HepG2 (cell line): Measurements from ENCODE around the gene SIRPB2. TPM values are rescaled to one million over a fixed set of nuclear protein-coding genes. Genes with fewer than 3 reads are reported as not detected.

ENCODE experiments used
- CEBPB ChIP-seq: IDR thresholded peaks from 2 replicates; pipeline ENCODE4 v1.6.1; 2011; ENCODE audit warnings: low read depth, low read length, improper control_type of control experiment, borderline replicate concordance
- DMAP1 ChIP-seq: IDR thresholded peaks from 2 replicates; pipeline ENCODE4 v1.6.1; 2016
- GABPB1 ChIP-seq: IDR thresholded peaks from 2 replicates; pipeline ENCODE4 v1.6.1; 2016; ENCODE audit warnings: mild to moderate bottlenecking, missing genetic modification reagents, moderate library complexity, missing compliant biosample characterization
- GFI1 ChIP-seq: sonication (generic); formaldehyde crosslinking; IDR thresholded peaks from 2 replicates; pipeline ENCODE4 v1.5.0; 2020; ENCODE audit warnings: missing genetic modification reagents, mild to moderate bottlenecking, borderline replicate concordance
- HNRNPUL1 ChIP-seq: fragments of 200-400 bp; formaldehyde crosslinking; IDR thresholded peaks from 2 replicates; pipeline ENCODE4 v1.6.1; 2017; ENCODE audit warnings: low read depth, mild to moderate bottlenecking, low read length, moderate library complexity
- KDM3A ChIP-seq: IDR thresholded peaks from 2 replicates; pipeline ENCODE4 v1.6.1; 2018; ENCODE audit warnings: low read depth, missing compliant biosample characterization
- NONO ChIP-seq, 2 experiments: fragments of 450-650 bp in 1 of 2; sonication (generic) in 1 of 2; formaldehyde crosslinking in 1 of 2; IDR thresholded peaks in 1 of 2; conservative IDR thresholded peaks in 1 of 2; 2 replicates each; pipeline versions ENCODE4 v1.6.1 to v1.8.0; 2017 to 2022; ENCODE audit warnings: mild to moderate bottlenecking in 1 of 2, missing genetic modification reagents in 1 of 2, moderate library complexity in 1 of 2
- POLR2AphosphoS2 ChIP-seq: IDR thresholded peaks from 2 replicates; pipeline ENCODE4 v1.6.1; 2011; ENCODE audit warnings: low read depth, low read length, improper control_type of control experiment
- SMAD9 ChIP-seq: sonication (generic); formaldehyde crosslinking; IDR thresholded peaks from 2 replicates; pipeline ENCODE4 v1.5.1; 2020; ENCODE audit warnings: mild to moderate bottlenecking, missing genetic modification reagents
- WIZ ChIP-seq: sonication (generic); formaldehyde crosslinking; IDR thresholded peaks from 2 replicates; pipeline ENCODE4 v1.5.1; 2020; ENCODE audit warnings: mild to moderate bottlenecking, missing genetic modification reagents
- ZFP90 ChIP-seq: sonication (generic); formaldehyde crosslinking; IDR thresholded peaks from 2 replicates; pipeline ENCODE4 v1.8.0; 2022; ENCODE audit warnings: missing genetic modification reagents, mild to moderate bottlenecking, inconsistent platforms, borderline replicate concordance
- ZFY ChIP-seq: sonication (generic); formaldehyde crosslinking; IDR thresholded peaks from 2 replicates; pipeline ENCODE4 v1.4.0; 2020; ENCODE audit warnings: missing genetic modification reagents
- ZNF33B ChIP-seq: sonication (generic); formaldehyde crosslinking; IDR thresholded peaks from 2 replicates; pipeline ENCODE4 v1.5.1; 2020; ENCODE audit warnings: mild to moderate bottlenecking, missing genetic modification reagents
- ZNF547 ChIP-seq: sonication (generic); formaldehyde crosslinking; IDR thresholded peaks from 2 replicates; pipeline ENCODE4 v1.5.1; 2020; ENCODE audit warnings: mild to moderate bottlenecking, missing genetic modification reagents
- ZNF674 ChIP-seq: sonication (generic); formaldehyde crosslinking; IDR thresholded peaks from 2 replicates; pipeline ENCODE4 v1.5.0; 2020; ENCODE audit warnings: low read depth, mild to moderate bottlenecking, missing genetic modification reagents
- ZNF703 ChIP-seq: sonication (generic); formaldehyde crosslinking; IDR thresholded peaks from 2 replicates; pipeline ENCODE4 v1.5.1; 2020; ENCODE audit warnings: missing genetic modification reagents, mild to moderate bottlenecking, moderate library complexity, borderline replicate concordance
- ZNF713 ChIP-seq: sonication (generic); formaldehyde crosslinking; IDR thresholded peaks from 2 replicates; pipeline ENCODE4 v1.4.0; 2020; ENCODE audit warnings: mild to moderate bottlenecking, missing genetic modification reagents
- ZNF792 ChIP-seq: IDR thresholded peaks from 2 replicates; pipeline ENCODE4 v1.6.1; 2016
- ZNF850 ChIP-seq: sonication (generic); formaldehyde crosslinking; conservative IDR thresholded peaks from 2 replicates; pipeline ENCODE4 v1.9.0; 2021; ENCODE audit warnings: mild to moderate bottlenecking, missing genetic modification reagents
- ZNF879 ChIP-seq: sonication (generic); formaldehyde crosslinking; IDR thresholded peaks from 2 replicates; pipeline ENCODE4 v1.8.1; 2023; ENCODE audit warnings: missing genetic modification reagents
- polyA plus RNA-seq, 8 experiments: library from polyadenylated mRNA; depleted of rRNA in 3 of 8; stranded (reverse) in 7 of 8; unstranded in 1 of 8; fragments of >200 nt; fragmentation: Illumina TruSeq in 4 of 8; extraction: Trizol in 4 of 8; gene quantifications; 2 replicates each; pipeline versions ENCODE4 v1.2.1 to v1.2.3, GENCODE V29; 2011 to 2016; ENCODE audit warnings: low read depth in 4 of 8, missing spikeins in 1 of 8, mixed read lengths in 1 of 8; ENCODE audit not compliant: insufficient read depth in 1 of 8
- total RNA-seq, 5 experiments: library from RNA; depleted of rRNA; stranded (reverse); fragments of >200 nt; fragmentation: Illumina TruSeq; extraction: Trizol; gene quantifications; 2 replicates each; pipeline ENCODE4 v1.2.3, GENCODE V29; 2016; ENCODE audit warnings: low read depth in 1 of 5
- TF ChIP-seq, protein P1 (sequence below): sonication (generic); formaldehyde crosslinking; IDR thresholded peaks from 2 replicates; pipeline ENCODE4 v1.4.0; 2020; ENCODE audit warnings: missing genetic modification reagents
- TF ChIP-seq, protein P2 (sequence below): sonication (generic); formaldehyde crosslinking; IDR thresholded peaks from 2 replicates; pipeline ENCODE4 v1.4.0; 2020; ENCODE audit warnings: low read depth, mild to moderate bottlenecking, missing genetic modification reagents
- TF ChIP-seq, protein P3 (sequence below): IDR thresholded peaks from 2 replicates; pipeline ENCODE4 v1.6.1; 2012; ENCODE audit warnings: low read depth, low read length, improper control_type of control experiment

SIRPB2 gene
- total and polyA plus RNA-seq, 2 of the 13 experiments (the other 11 are each of a cell fraction or from before 2014, with no cell fraction given): not detected

DNA sequence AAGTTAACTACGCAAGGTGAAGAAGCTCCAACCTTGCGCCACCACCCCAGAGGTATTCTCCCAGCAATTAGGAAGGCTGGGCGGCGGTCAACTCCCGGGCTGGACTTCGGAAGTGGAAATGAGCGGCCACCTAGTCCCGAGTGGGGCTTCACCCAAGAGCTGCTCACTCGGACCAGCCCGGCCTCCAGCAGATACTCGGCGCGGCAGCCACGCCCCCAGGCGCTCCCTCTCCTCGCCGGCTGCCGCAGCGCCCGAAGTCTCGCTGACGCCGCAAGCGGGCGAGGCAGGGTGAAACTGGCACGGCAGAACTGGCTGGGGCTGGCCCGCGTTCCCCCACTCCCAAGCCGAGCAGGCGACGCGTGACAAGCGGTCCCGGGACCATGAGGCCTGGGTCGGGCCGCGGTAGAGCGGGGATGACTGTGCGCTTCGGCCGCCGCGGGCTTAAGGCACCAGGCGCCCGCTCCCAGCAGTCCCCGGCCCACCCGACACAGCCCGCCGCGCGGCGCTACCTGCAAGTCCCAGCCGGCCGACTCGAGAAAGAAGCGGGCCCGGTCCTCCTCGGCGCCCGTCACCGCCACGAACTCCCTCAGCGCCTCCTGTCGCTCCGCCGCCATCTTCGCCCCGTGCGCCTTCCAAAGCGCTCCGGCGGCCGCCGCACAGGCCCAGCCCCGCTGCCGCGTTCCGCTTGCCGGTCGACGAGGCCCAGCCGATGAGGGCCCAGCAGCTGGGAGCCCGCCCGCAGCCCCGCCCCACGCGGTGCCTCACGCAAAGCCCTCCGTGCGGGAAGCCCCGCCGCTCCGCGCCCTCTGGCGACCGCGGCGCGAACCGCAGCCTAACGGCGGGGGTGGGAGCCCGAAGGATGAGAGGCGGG lies 24.8 kb downstream of the SIRPB2 start, which contains the start of gene NSFL1C (continued):
- no peak for TF ChIP-seq CEBPB
- peak; percentile 93; the same call in 1 of the 2 replicates for TF ChIP-seq SMAD9
- TF ChIP-seq ZNF703 (CRISPR knock-in tag): peak; percentile 96; the same call in 1 of the 2 replicates
- TF ChIP-seq, protein P1, sequence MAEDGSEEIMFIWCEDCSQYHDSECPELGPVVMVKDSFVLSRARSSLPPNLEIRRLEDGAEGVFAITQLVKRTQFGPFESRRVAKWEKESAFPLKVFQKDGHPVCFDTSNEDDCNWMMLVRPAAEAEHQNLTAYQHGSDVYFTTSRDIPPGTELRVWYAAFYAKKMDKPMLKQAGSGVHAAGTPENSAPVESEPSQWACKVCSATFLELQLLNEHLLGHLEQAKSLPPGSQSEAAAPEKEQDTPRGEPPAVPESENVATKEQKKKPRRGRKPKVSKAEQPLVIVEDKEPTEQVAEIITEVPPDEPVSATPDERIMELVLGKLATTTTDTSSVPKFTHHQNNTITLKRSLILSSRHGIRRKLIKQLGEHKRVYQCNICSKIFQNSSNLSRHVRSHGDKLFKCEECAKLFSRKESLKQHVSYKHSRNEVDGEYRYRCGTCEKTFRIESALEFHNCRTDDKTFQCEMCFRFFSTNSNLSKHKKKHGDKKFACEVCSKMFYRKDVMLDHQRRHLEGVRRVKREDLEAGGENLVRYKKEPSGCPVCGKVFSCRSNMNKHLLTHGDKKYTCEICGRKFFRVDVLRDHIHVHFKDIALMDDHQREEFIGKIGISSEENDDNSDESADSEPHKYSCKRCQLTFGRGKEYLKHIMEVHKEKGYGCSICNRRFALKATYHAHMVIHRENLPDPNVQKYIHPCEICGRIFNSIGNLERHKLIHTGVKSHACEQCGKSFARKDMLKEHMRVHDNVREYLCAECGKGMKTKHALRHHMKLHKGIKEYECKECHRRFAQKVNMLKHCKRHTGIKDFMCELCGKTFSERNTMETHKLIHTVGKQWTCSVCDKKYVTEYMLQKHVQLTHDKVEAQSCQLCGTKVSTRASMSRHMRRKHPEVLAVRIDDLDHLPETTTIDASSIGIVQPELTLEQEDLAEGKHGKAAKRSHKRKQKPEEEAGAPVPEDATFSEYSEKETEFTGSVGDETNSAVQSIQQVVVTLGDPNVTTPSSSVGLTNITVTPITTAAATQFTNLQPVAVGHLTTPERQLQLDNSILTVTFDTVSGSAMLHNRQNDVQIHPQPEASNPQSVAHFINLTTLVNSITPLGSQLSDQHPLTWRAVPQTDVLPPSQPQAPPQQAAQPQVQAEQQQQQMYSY: peak; percentile 78; the same call in 1 of the 2 replicates
- TF ChIP-seq ZNF792 (CRISPR knock-in tag): peak; percentile 93
- peak; percentile 97 for TF ChIP-seq ZFP90
- TF ChIP-seq, protein P2, sequence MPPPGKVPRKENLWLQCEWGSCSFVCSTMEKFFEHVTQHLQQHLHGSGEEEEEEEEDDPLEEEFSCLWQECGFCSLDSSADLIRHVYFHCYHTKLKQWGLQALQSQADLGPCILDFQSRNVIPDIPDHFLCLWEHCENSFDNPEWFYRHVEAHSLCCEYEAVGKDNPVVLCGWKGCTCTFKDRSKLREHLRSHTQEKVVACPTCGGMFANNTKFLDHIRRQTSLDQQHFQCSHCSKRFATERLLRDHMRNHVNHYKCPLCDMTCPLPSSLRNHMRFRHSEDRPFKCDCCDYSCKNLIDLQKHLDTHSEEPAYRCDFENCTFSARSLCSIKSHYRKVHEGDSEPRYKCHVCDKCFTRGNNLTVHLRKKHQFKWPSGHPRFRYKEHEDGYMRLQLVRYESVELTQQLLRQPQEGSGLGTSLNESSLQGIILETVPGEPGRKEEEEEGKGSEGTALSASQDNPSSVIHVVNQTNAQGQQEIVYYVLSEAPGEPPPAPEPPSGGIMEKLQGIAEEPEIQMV (CRISPR knock-in tag): peak; percentile 93
- peak; percentile 98; the same call in 1 of the 2 replicates for TF ChIP-seq ZNF674 (CRISPR knock-in tag)
- peak; percentile 97; the same call in 1 of the 2 replicates for TF ChIP-seq ZNF33B
- TF ChIP-seq, protein P3, sequence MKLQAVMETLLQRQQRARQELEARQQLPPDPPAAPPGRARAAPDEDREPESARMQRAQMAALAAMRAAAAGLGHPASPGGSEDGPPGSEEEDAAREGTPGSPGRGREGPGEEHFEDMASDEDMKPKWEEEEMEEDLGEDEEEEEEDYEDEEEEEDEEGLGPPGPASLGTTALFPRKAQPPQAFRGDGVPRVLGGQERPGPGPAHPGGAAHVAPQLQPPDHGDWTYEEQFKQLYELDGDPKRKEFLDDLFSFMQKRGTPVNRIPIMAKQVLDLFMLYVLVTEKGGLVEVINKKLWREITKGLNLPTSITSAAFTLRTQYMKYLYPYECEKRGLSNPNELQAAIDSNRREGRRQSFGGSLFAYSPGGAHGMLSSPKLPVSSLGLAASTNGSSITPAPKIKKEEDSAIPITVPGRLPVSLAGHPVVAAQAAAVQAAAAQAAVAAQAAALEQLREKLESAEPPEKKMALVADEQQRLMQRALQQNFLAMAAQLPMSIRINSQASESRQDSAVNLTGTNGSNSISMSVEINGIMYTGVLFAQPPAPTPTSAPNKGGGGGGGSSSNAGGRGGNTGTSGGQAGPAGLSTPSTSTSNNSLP: peak; percentile 77; the same call in 1 of the 2 replicates
- peak; percentile 100 for TF ChIP-seq ZNF547 (CRISPR knock-in tag)
- no peak for TF ChIP-seq NONO (IDR thresholded peaks at IDR 0.05)
- TF ChIP-seq NONO (CRISPR knock-in tag; conservative IDR thresholded peaks at IDR 0.05): peak; percentile 100
- peak; percentile 90 for TF ChIP-seq ZNF879 (CRISPR knock-in tag)
- TF ChIP-seq WIZ: peak; percentile 87; the same call in 1 of the 2 replicates
- 0 out of 2 replicates have a peak, but pooled peaks have one; percentile 13 for TF ChIP-seq ZNF850 (CRISPR knock-in tag)
- peak; percentile 99 for TF ChIP-seq KDM3A (CRISPR knock-in tag)
- TF ChIP-seq GABPB1: peak; percentile 96
- TF ChIP-seq GFI1: peak; percentile 69; the same call in 1 of the 2 replicates
- TF ChIP-seq ZFY (CRISPR knock-in tag): peak; percentile 100
- TF ChIP-seq HNRNPUL1: peak; percentile 95
- TF ChIP-seq POLR2AphosphoS2: peak; percentile 67; the same call in 1 of the 2 replicates
- peak; percentile 94; the same call in 1 of the 2 replicates for TF ChIP-seq ZNF713 (CRISPR knock-in tag)
- peak; percentile 73; the same call in 1 of the 2 replicates for TF ChIP-seq DMAP1 (CRISPR knock-in tag)
